Cardiac fibroblast (primary cell): Measurements from ENCODE around the gene PCCA.

Source experiments
- DNase-seq, 2 donors: peaks; one replicate each; pipeline versions ENCODE4 v3.0.0 to v3.0.0-alpha.2; 2010; ENCODE audit warnings: low read depth in 2 of 2
- H3K4me3 ChIP-seq, 2 donors: replicated peaks in 1 of 2; 1 replicate in 1 of 2; 2 replicates in 1 of 2; pipeline ENCODE4 v1.5.1; 2011; ENCODE audit warnings: low read depth in 2 of 2, low read length in 2 of 2, mild to moderate bottlenecking in 2 of 2, moderate library complexity in 1 of 2
- CTCF ChIP-seq: IDR thresholded peaks from one replicate; pipeline ENCODE4 v1.5.1; 2011; ENCODE audit warnings: low read depth, mild to moderate bottlenecking, low read length, inconsistent platforms

The PCCA gene

DNA sequence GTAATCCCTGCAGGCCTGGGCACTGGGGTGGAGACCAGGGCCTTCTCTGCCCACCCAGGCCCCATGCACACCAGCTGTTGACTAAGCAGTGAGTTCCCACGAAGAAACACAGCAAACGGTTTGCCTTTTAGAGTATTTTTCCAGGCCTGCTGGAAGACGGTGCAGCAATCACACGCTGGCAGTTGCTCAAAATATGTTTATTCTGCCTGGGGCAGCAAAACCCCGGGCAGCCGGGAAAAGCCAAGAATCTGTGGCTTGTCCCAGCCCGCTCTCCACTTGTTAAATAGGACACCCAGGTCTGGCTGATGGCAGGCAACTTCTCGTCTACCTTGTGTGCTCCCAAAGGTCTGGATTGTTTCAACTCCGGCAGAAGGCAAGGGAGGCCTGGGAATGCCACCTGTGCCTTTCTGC, 458.9 kb downstream of the PCCA start:
- no peak overlapping the region for H3K4me3 ChIP-seq
- TF ChIP-seq CTCF: no peak
- DNase-seq: no peak

DNA sequence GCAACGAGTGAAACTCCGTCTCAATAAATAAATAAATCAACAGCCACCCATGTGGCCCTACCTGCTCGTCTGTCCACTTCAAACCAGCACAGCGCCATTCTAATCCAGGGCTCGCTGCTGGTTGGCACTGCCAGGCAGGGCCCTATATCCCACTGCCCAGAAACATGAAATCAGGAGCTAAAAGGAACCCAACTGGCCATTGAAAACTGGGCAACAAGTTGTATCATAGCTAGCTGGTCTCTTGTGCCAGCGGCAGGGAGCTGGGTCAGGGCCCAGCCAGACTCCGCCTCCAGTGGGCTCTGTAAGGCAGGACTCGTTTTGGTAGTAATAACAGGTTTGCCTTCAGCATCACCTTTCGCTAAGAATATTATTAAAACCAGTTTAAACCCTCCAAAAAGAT, 460.4 kb downstream of the PCCA start:
- no peak overlapping the region for H3K4me3 ChIP-seq
- no peak for TF ChIP-seq CTCF
- no peak for DNase-seq

GRCh38 chr13:100552755-100553154, 463.9 kb downstream of the PCCA start:
- DNase-seq: no peak
- no peak overlapping the region for H3K4me3 ChIP-seq
- TF ChIP-seq CTCF: no peak

DNA sequence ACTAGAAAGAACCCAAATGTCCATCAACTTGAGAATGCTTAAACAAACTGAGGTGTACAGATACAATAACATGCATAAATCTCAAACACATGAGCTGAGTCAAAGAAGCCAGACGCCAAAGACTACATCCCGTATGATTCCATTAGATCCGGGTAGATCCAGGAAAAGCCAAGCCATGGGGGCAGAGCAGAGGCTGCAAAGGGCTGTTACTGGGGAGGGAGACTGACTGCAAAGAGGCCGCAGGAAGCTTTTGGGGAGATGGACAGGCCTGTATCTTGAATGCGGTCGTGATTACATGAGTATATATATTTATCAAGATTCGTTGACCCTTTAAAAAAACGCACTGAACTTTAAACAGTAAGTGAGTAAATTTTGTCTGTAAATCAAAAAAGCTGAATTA, 471.0 kb downstream of the PCCA start:
- no peak for TF ChIP-seq CTCF
- no peak for DNase-seq
- H3K4me3 ChIP-seq: no peak overlapping the region

DNA sequence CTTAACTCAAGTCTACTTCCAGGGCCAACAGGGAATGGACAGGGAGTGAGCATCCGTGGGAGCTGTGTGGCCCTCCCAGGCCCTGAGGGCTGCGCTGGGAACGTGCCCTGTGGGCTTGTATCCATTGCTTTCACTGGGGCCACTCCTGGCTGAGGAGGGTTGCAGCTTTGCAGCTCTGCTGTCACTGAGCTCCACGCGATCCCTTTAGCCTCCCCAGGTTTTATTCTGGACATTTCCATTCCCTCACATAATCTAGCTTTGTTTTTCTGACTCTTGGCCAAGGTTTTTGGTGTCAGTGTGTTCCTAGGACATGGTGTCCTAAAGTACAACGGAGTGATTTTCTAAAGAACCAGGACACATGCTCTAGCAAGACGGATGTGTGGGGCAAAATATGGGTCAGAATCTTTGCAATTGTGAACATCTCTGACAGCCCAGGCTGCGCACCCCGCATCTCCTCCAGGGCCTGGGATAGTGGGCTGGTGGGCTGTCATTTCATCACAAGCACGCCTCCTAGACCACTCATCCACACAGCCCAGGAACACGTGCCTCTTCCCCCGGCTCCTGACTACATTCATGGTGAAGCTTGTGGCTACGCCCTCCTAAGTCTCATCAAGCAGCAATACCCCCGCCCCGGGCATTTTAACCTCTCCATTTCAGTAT, 471.7 kb downstream of the PCCA start:
- no peak for TF ChIP-seq CTCF
- no peak overlapping the region for H3K4me3 ChIP-seq
- no peak for DNase-seq

GRCh38 chr13:100561158-100561499, 472.2 kb downstream of the PCCA start:
- no peak overlapping the region for H3K4me3 ChIP-seq
- no peak for DNase-seq
- no peak for TF ChIP-seq CTCF

DNA sequence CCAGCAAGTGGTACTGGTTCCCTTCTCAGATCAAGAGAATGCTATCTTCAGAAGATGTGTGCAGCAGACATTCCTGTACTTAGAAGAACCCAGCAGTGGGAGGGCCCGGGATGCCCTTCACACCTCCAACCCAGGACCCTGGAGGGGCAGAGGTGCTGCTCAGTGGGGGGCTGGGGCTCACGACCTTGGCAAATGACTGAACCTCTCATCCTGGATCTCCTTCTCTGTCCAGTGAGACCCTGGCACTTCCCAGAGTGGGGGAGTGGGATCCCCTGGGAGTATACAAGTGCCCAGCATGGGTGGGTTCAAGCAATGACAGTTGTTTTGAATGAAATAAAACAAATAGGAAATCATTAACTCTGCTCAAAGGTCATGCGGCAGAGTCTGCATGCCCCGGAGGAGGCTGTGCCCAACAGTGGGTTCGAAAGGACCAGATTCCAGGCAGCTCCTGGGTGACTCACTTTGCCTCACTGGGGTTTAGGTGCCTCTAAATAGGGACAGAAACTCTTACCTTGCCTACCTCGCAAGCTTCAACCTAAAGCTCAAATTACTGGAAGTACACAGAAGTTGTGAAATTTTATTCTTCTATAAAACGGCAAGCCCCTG, 472.8 kb downstream of the PCCA start:
- TF ChIP-seq CTCF: no peak

More for the DNA sequence above, 472.8 kb downstream of the PCCA start:
- no peak for DNase-seq
- no peak overlapping the region for H3K4me3 ChIP-seq
